Heart left ventricle (tissue), 13 donors: ENCODE measurements around the gene CBFA2T3.
"Not testable (repeated sequence)": the region's sequence is repeated elsewhere in the genome, so short reads cannot be mapped to it uniquely, and the experiment has no call there.

Experiments
- POLR2A ChIP-seq, 2 donors: fragments of 450-650 bp; IDR thresholded peaks; one replicate each; pipeline ENCODE4 v1.6.1; 2017; ENCODE audit warnings: antibody characterized with exemption in 2 of 2, mild to moderate bottlenecking in 2 of 2, moderate library complexity in 2 of 2
- TF ChIP-seq, protein P1 (sequence below), 12 donors: fragments of 200-600 bp; sonication (generic) in 4 of 12; IDR thresholded peaks; one replicate each; pipeline versions ENCODE4 v1.5.0 to v1.8.0; 2018 to 2022; ENCODE audit warnings: antibody characterized with exemption in 12 of 12, mild to moderate bottlenecking in 5 of 12
- donor health status: ischemic (EF 13 %, LVEDD 7.1; RV severe dilation, severe dysfunction).
- donor health status: DM: no; HTN: yes; CAD: no.
- donor health status: DM: no; HTN: no; CAD: no.
- donor health status: ischemic (EF 25% LVEDD 6.9; RV normal size, moderate dysfunction).
- donor health status: ischemic (EF 25% LVEDD 5.7; RV mildly dilated, moderate dysfunction).
- donor health status: ischemic (EF 35%, LVEDD 5.7; RV mildly dilated, moderate dysfunction).
- donor health status: nonischemic (EF 11% LVEDD 7.7; RV severe dilation, severe dysfunction).
- donor health status: DM: yes; HTN: yes; CAD: no.
- donor health status: PGD.
- donor health status: ischemic (EF 29% LVEDD 5.4; RV normal size, mild dysfunction).
- donor health status: nonischemic (EF 23%, LVEDD 6.1; RV moderate dilation, normal function).

- not testable (repeated sequence) for TF ChIP-seq POLR2A (IDR thresholded peaks at IDR 0.05)
- TF ChIP-seq, protein P1, sequence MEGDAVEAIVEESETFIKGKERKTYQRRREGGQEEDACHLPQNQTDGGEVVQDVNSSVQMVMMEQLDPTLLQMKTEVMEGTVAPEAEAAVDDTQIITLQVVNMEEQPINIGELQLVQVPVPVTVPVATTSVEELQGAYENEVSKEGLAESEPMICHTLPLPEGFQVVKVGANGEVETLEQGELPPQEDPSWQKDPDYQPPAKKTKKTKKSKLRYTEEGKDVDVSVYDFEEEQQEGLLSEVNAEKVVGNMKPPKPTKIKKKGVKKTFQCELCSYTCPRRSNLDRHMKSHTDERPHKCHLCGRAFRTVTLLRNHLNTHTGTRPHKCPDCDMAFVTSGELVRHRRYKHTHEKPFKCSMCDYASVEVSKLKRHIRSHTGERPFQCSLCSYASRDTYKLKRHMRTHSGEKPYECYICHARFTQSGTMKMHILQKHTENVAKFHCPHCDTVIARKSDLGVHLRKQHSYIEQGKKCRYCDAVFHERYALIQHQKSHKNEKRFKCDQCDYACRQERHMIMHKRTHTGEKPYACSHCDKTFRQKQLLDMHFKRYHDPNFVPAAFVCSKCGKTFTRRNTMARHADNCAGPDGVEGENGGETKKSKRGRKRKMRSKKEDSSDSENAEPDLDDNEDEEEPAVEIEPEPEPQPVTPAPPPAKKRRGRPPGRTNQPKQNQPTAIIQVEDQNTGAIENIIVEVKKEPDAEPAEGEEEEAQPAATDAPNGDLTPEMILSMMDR (IDR thresholded peaks at IDR 0.05) = not testable (repeated sequence)
Measured at GRCh38 chr16:89008796-89009195, 31.8 kb upstream of the CBFA2T3 start.
